Measurements from ENCODE around the gene ANKRD30B.
"Not testable (repeated sequence)": the region's sequence is repeated elsewhere in the genome, so short reads cannot be mapped to it uniquely, and the experiment has no call there.

DNA sequence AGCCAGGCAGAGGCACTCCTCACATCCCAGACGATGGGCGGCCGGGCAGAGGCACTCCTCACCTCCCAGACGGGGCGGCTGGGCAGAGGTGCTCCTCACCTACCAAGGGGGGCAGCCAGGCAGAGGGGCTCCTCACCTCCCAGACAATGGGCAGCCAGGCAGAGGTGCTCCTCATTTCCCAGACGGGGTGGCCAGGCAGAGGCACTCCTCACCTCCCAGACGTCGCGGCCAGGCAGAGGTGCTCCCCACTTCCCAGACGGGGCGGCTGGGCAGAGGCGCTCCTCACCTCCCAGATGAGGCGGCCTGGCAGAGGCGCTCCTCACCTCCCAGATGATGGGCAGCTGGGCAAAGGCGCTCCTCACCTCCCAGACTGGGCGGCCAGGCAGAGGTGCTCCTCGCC, 107.7 kb downstream of the ANKRD30B start:
- TF ChIP-seq, protein P1, sequence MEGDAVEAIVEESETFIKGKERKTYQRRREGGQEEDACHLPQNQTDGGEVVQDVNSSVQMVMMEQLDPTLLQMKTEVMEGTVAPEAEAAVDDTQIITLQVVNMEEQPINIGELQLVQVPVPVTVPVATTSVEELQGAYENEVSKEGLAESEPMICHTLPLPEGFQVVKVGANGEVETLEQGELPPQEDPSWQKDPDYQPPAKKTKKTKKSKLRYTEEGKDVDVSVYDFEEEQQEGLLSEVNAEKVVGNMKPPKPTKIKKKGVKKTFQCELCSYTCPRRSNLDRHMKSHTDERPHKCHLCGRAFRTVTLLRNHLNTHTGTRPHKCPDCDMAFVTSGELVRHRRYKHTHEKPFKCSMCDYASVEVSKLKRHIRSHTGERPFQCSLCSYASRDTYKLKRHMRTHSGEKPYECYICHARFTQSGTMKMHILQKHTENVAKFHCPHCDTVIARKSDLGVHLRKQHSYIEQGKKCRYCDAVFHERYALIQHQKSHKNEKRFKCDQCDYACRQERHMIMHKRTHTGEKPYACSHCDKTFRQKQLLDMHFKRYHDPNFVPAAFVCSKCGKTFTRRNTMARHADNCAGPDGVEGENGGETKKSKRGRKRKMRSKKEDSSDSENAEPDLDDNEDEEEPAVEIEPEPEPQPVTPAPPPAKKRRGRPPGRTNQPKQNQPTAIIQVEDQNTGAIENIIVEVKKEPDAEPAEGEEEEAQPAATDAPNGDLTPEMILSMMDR (IDR thresholded peaks at IDR 0.05), result not testable (repeated sequence)
- not testable (repeated sequence) for TF ChIP-seq POLR2AphosphoS5, POLR2A (IDR thresholded peaks at IDR 0.05)
